Glutamatergic neuron (in vitro differentiated cells): Measurements from ENCODE around the gene NCKIPSD. TPM values are rescaled to one million over a fixed set of nuclear protein-coding genes. Genes with fewer than 3 reads are reported as not detected.

Source experiments
- DNase-seq: peaks from one replicate; pipeline ENCODE4 v3.0.0; 2022
- H3K27ac Mint-ChIP-seq: one replicate; pipeline ENCODE4 v1.8.0; 2020; ENCODE audit warnings: mild to moderate bottlenecking, mixed read lengths, inconsistent platforms; ENCODE audit not compliant: unreplicated experiment
- H3K27me3 Mint-ChIP-seq: one replicate; pipeline ENCODE4 v1.8.0; 2020; ENCODE audit warnings: mild to moderate bottlenecking, moderate library complexity, mixed read lengths, inconsistent platforms; ENCODE audit not compliant: unreplicated experiment
- H3K36me3 Mint-ChIP-seq: one replicate; pipeline ENCODE4 v1.8.0; 2020; ENCODE audit warnings: mild to moderate bottlenecking, mixed read lengths, inconsistent platforms; ENCODE audit not compliant: unreplicated experiment
- H3K4me1 Mint-ChIP-seq: one replicate; pipeline ENCODE4 v1.8.0; 2020; ENCODE audit warnings: mild to moderate bottlenecking, low read depth, mixed read lengths, inconsistent platforms; ENCODE audit not compliant: unreplicated experiment
- H3K4me3 Mint-ChIP-seq: one replicate; pipeline ENCODE4 v1.8.0; 2020; ENCODE audit warnings: mild to moderate bottlenecking, mixed read lengths, inconsistent platforms; ENCODE audit not compliant: unreplicated experiment
- H3K9me3 Mint-ChIP-seq: one replicate; pipeline ENCODE4 v1.8.0; 2020; ENCODE audit warnings: mild to moderate bottlenecking, moderate library complexity, mixed read lengths, inconsistent platforms; ENCODE audit not compliant: unreplicated experiment
- CTCF ChIP-seq: fragments of 200-600 bp; sonication (generic); IDR thresholded peaks from one replicate; pipeline ENCODE4 v1.5.0; 2021; ENCODE audit not compliant: partially characterized antibody, unreplicated experiment
- total RNA-seq: library from RNA; stranded (reverse); fragmentation: NEBNext Ultra II Directional; extraction: Animal tissue kit (Norgen Biotek cat#: 25700); gene quantifications from one replicate; pipeline ENCODE4 v1.2.1, GENCODE V29; 2021; ENCODE audit not compliant: unreplicated experiment

NCKIPSD gene
- total RNA-seq, 1 donor from 2014 or later = 35.5 TPM

GRCh38 chr3:48700731-48701405 lies 15.2 kb upstream of the NCKIPSD start:
- no peaks in the 10 kb centered on the region for H3K36me3 Mint-ChIP-seq
- peaks cover 2% of the 10 kb centered on the region for H3K9me3 Mint-ChIP-seq
- H3K27me3 Mint-ChIP-seq = peaks cover 2% of the 10 kb centered on the region
- peaks cover 11% of the 10 kb centered on the region for H3K4me1 Mint-ChIP-seq
- TF ChIP-seq CTCF = no peak
- H3K27ac Mint-ChIP-seq = no peak overlapping the region
- DNase-seq = no peak
- H3K4me3 Mint-ChIP-seq = no peak overlapping the region

- peaks cover 3% of the 10 kb centered on the region for H3K27me3 Mint-ChIP-seq
These were observed 13.2 kb upstream of the NCKIPSD start for GRCh38 chr3:48698891-48699290.

GRCh38 chr3:48697952-48698351 lies 12.2 kb upstream of the NCKIPSD start:
- Mint-ChIP-seq H3K4me3 (no peak overlapping the region), H3K4me1 (peaks cover 21% of the 10 kb centered on the region), H3K36me3 (peaks cover 4% of the 10 kb centered on the region)

More at GRCh38 chr3:48698891-48699290, 13.2 kb upstream of the NCKIPSD start:
- Mint-ChIP-seq H3K4me3 (no peak overlapping the region), H3K9me3 (peaks cover 10% of the 10 kb centered on the region), H3K36me3 (peaks cover 4% of the 10 kb centered on the region), H3K4me1 (peaks cover 22% of the 10 kb centered on the region), H3K27ac (no peak overlapping the region)
- no peak for DNase-seq
- TF ChIP-seq CTCF = no peak

DNA sequence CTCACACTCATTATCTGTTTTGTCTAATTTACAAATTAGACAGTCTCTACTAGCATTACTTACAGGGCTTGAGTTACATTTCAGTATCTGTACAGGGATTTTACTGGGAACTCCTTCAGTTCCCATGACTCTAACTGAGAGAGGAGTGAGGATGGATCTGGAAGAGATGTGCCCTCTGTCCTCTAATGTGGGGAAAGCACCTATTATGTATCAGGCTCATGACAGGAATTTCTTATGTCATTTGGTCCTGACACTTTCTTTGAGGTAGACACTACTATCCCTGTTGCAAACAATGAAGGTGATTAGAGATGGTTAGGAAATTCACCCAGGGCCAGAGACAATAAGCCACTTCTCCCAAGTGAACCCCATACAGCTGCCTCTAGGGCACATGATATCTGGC lies 10.9 kb upstream of the NCKIPSD start:
- H3K9me3 Mint-ChIP-seq = peaks cover 12% of the 10 kb centered on the region

More at GRCh38 chr3:48697952-48698351, 12.2 kb upstream of the NCKIPSD start:
- Mint-ChIP-seq H3K9me3 (peaks cover 11% of the 10 kb centered on the region), H3K27me3 (peaks cover 3% of the 10 kb centered on the region), H3K27ac (no peak overlapping the region)
- no peak for DNase-seq
- TF ChIP-seq CTCF = no peak

More for the DNA sequence above, 10.9 kb upstream of the NCKIPSD start:
- Mint-ChIP-seq H3K36me3 (peaks cover 4% of the 10 kb centered on the region), H3K27ac (peak overlapping the region; percentile 77), H3K4me3 (peak overlapping the region; percentile 32), H3K4me1 (peaks cover 19% of the 10 kb centered on the region), H3K27me3 (peaks cover 4% of the 10 kb centered on the region)
- DNase-seq = no peak
- TF ChIP-seq CTCF = no peak
